ENCODE measurements around the gene CD40LG. TPM values are rescaled to one million over a fixed set of nuclear protein-coding genes. Genes with fewer than 3 reads are reported as not detected.

Gene CD40LG
- total RNA-seq, 1 experiment from 2014 or later, result not detected

DNA sequence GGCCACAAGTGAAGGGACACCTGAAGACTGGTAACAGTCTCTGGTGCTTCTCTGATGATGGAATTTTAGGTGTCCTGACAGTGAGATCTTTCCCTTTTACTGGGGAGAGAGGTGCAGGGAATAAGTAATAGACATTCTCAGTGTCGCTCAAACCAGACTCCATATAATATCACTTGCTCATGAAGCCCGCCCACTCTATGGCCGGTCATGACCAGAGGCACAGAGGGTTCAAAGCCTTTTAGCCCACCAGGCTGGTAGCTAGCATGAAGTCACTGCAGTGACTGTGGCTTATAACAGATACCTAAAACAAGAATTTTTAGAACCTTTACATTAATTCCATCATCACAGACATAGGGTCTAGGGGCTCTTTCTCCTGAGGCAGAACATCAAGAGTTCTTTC, 2.9 kb downstream of the CD40LG start:
- DNase-seq (ENCODE audit: low read depth), result no peak

DNA sequence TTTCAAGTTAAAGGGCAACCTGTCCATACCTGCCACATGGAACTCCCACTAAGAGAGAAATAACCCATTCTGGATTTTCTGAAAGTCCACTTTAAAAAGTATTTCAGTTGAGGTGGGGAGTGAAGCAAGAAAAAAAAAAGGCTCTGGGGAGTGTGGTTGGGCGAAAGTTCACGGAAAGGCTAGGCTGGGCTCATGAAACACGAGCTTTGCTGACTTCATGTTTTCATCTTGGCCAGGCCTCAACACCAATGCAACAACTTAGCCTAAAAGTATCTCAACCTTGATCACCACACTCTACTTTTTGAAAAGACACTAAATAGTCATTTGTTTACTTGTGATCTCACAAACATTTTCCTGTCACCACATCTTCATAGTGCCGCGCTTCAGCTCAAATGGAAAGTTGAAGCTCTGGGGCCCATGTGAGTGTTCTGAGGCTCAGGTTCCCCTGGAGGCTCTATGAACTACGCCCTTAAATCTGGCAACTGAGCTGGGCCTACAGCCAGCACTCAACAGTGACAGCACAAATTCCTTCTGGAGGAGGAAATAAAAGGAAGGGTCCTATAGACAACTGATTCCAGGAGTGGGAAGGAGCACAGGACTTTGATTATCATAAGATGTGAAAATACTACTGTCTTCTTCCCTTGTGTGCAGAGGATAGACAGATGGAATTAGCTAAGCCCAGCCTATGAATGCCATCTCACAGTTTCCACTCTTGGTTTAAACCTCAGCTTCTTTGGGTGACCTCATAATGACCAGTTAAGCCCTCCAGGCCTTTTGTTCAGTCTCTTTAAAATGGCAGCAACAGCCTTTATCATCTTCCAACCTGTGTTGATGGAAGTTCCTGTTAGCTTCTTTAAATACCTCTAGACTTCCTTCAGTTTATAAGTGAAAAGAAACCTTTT, 5.1 kb downstream of the CD40LG start:
- DNase-seq (ENCODE audit: low read depth), result no peak

DNA sequence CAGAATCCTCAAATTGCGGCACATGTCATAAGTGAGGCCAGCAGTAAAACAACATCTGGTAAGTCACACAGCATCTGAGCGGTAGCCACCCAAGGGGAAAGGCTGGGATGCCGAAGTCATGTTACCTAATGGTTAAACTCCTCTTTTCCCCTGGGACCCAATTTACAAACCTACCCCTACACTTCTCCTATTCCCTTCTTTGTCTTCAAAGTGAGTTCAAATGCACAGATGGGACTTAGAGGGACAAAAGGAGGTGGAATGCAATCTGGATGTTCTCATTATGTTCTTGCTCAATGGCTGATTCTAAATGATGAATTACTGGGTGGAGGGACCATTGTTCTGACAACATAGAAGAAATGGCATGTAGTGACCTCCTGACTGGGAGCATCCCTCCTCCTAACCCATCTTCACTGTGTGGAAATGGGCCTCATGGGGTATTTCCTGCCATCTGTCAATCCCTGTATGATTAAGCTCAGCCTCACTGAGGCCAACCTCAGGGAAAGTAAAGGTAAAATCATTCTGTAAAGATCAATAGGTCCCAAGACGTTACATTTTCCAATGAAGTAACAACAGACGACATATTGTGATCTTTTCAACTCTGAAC, 8.5 kb downstream of the CD40LG start:
- DNase-seq (ENCODE audit: low read depth), result no peak

DNA sequence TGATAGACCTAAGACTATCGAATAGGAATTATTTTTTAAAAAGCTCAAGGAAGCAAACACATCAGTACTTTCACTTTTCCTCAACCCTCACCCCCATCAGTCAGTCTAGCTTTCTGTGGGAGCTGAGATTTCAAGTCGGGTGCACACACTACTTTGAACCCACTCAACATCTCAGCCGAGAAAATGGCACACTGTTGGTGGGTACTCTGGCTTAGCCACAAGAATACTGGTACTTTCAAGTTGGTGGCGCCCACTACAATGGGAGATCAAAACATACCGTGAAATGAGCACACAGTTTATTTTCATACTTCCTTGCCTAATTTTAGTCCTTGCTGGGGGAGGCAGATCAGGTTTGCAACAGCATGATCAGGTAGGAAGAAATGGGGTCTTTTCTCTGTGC, 10.2 kb downstream of the CD40LG start:
- DNase-seq (ENCODE audit: low read depth), result no peak

DNA sequence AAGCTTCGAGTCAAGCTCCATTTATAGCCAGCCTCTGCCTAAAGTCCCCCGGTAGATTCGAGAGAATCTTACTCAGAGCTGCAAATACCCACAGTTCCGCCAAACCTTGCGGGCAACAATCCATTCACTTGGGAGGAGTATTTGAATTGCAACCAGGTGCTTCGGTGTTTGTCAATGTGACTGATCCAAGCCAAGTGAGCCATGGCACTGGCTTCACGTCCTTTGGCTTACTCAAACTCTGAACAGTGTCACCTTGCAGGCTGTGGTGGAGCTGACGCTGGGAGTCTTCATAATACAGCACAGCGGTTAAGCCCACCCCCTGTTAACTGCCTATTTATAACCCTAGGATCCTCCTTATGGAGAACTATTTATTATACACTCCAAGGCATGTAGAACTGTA, 11.2 kb downstream of the CD40LG start:
- no peak for DNase-seq (ENCODE audit: low read depth)

DNA sequence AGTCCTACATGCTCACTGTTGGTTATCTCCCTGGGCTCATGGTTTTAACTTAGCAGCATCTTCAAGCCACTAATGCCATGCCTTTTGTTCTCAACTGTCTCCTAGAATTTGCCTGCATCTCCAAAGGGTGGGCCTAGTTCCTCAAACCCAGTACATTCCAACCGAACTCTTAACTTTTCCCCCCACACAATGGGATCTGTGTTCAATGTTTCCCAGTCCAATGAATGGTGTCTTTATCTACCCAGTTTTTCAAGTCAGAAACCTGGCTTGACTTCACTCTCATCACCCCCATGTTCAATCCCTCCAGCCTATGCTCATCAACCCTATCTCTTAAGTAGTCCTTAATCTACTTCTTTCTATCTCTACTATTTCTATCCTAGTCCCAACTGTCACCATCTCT, 12.9 kb downstream of the CD40LG start:
- no peak for DNase-seq (ENCODE audit: low read depth)

DNA sequence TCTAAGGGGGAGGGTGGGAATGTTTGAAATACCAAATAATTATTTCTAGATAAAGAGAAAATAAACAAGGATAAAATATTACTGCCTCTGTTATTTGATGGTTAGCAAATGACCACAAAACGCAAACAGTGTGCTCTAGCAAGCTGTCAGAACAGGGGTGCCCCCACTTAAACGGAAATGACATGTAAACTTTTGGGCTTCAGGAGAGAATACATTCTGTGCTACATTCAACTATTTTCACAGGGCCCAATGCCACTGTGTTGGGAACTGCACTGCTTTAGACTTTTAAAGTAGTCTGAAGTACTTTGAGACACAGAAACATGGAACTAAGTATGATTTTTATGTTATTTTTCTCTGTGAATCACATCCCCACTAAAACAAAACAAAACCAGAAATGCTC, 14.1 kb downstream of the CD40LG start:
- DNase-seq (ENCODE audit: low read depth), result no peak

DNA sequence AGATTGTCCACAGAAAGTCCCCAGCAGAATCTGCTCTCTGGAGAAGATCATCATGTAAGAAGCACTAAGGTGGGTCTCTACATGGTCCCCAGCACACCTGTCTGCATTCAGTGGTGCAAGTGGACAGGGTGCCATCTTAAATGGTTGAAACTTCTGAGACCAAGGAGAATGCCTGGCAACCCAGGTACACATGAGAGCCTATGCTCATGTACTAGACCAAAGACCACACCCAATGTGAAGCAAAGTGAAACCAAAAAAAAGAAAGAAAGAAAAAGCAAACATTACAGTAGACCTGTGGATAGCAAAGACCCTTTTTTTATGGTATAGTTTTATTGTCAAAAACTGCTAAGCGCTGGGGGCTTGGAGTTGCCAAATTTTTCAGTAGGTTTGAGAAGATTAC, 15.0 kb downstream of the CD40LG start:
- no peak for DNase-seq (ENCODE audit: low read depth)

DNA sequence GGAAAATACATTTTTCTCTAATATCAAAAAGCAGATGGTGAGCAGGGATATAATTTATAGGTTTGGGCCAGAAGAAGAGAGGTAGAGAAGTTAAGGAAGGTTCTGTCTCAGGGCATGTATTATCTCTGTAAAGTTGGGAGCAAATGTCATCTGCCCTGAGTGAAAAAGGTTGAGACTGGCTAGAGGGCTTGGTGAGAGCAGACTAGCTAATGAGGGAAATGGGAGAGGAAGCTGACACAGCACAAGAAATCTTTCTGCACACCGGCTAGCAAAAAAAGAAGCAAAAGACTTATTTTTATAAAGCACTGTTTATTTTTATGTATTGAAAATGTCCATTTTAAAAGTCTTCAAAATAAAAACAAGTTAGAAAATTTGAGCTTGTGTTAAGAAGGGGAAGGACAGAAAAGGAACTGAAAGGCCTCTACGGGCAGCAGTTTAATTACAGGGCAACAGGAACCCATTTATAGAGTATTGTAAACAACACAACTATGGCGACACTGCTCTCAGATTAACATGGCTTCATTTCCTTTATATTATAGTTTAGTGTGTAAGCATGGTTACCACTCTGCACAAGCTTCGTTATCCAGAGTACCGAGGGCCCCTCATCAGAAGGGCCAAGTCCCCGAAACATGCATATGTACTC, 17.4 kb downstream of the CD40LG start:
- DNase-seq (ENCODE audit: low read depth), result no peak

DNA sequence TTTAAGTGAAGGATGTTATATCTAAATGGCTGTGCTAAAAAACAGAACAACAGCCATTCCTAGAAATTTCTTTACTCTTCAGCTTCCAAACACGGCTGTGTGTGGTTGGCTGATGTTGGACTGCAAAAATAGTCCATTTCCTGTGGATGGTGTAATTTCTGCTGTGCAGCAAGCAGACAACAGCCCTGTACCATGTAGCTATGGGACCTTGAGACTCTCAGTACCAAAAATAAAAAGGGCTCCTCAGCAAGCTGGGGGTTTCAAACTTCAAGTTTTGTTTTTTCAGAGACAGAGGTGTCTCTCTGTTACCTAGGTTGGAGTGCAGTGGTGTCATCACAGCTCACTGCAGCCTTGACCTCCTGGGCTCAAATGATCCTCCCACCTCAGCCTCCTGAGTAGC, 18.1 kb downstream of the CD40LG start:
- DNase-seq (ENCODE audit: low read depth), result no peak

DNA sequence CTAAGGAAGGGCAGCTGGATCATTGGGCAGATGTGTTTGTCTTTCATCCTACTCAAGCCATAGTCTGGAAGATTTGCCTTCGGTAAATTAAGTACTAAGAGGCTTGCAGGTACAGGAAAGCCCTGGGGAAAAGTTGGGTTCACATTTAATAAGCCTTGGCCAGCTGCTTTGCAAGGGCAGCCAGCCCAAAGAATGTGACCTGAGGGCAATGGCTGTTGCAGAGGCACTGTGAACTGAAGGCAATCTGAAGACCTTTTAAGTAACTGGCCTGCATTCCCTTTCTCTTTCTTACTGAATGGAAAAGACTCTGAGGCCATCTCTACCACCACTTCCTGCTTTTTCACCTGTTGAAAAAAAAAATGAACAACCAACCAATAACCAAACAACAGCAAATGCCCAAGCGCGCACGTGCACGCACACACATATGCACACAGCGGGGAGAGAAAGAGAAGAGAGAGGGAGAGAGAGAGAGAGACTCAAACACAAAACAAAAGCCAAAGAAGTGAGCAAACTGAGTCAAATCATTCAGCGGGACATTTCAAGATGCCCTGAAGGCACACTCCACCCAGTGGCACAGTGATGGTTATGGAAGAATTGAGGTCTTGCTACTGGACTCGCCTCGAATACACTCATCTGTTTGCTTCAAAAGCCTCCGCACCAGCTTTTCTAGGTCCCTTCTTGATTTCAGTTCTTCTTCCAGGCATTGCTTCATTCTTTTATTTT, 19.6 kb downstream of the CD40LG start:
- no peak for DNase-seq (ENCODE audit: low read depth)

DNA sequence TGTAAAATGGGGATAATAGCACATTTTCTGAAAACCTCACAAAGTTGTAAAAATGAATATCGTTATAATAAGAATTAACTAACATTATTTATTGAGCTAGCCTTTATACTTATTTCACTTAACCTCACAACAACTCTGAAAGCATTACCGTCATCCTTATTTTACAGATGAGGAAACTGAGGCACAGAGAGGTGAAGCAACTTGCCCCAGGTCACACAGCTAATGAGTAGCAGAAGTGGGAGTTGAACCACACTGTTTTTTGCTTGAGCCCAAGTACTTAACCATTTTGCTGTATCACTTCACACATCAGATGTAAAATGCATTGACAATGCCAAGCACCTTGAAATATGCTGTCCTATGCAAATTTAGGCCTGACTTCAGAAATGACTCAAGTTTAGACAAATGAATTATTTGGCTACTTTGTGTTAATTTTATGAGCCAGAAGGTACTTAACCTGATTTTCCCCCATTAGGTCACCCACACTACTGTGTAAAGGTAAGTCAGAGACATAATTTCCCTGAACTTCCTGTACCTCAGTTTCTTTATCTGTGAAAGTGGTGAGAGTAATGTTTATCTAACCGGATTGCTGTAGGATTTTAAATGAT, 23.1 kb downstream of the CD40LG start:
- DNase-seq (ENCODE audit: low read depth), result no peak

DNA sequence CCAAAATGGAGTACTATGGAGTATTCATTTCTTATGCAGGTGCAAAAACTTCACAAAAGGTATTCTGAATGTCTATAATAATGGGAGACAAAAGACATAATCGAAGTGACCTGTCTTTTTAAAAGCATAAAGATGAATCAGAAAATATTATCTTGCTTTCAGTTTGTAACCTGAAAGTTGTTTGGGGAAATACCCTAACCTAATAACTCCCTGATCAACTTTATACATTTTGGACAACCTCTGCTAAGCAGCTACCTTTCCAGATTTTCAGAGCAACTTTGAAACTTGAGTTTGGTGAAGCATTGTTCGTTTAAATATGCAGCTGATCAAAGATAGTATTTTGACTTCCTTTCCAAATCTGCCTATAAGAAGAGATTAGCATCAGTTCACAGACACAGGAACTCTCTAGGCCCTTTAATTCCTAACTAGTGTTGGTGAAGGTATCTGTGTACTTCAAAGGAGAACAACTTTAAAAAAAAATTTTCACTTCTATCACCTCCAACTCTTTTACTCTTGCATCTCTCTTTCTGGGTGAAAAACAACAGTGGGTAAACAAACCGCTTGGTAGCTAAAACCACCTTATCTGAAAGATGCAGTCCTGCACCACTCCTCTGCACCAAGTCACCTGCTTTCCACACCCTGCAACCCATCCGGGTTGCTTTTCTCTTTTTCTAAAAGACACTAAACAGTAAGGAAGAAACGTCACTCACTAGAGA, 26.5 kb downstream of the CD40LG start:
- no peak for DNase-seq (ENCODE audit: low read depth)

DNA sequence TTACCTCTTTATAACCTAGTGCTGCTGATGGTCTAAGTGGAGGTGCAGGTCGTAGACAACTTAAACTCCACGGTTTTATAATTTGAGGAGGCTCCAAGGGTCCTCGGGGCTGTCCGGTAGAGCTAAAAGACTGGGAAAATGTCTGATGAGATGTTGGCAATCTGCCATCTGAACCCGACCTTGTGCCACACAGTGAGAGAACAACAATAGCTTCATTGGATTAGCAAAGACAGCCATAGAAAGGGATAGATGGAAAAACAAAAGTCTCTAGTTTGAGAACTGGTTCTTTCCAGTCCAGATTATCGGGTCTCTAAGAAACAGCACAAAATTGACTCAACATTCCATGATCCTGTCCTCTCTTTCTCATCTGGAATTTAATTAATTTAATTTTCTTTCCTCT, 31.6 kb downstream of the CD40LG start:
- no peak for DNase-seq (ENCODE audit: low read depth)

DNA sequence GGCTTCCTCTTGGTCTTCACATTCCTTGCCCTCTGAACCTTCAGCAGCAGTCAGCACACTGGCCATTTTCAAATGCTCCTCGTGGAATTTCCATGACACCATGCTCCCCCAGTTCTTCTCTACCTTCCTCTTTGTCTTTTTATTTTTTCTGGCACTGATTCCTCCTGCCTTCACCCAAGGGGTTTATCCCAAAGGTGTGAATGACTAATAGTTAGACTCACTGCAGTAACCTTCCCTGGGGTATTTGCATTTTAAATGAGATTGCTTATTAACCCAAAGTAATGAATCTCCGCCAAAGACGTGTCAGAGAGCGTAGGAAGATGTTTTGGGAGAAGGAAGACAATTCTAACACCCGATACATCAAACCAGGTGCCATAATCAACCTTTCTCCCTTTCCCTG, 36.2 kb downstream of the CD40LG start:
- no peak for DNase-seq (ENCODE audit: low read depth)

DNA sequence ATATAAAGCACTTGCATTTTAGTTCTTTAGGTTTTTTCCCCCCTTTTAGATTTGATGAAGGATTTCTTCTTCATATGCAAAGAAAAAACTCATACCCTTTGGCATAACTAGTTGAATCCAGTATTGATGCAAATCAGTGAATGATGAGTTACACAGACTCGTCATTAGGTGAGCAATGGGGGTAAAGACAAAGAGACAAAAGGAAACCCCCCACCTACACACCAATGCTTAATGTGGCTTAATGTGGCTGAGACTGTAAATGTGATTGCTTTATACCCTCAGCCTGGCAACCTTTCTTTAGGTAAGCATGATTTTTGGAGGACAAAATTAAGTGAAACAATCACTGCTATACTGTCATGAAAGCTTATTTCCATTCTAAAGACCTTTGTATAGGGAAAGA, 39.5 kb downstream of the CD40LG start:
- DNase-seq (ENCODE audit: low read depth), result no peak

DNA sequence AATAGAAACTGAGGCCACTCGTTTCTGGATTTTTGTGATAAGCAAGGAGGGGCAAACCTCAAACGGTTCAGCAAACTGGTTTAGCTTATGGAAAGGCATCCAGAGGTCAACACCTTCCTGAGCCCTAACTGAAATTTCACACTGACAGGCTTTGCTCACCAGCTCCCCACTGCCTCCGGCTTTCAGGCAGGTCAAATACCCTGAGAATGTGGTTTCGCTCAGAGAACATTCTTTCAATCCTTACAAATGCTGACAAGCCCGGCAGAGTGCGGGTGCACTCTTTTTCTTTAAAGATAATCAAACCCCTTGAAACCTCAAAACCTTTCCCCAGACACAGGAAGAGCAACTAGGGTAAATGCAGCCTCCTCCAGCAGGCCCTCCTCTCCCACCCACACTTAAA, 41.5 kb downstream of the CD40LG start:
- no peak for DNase-seq (ENCODE audit: low read depth)

DNA sequence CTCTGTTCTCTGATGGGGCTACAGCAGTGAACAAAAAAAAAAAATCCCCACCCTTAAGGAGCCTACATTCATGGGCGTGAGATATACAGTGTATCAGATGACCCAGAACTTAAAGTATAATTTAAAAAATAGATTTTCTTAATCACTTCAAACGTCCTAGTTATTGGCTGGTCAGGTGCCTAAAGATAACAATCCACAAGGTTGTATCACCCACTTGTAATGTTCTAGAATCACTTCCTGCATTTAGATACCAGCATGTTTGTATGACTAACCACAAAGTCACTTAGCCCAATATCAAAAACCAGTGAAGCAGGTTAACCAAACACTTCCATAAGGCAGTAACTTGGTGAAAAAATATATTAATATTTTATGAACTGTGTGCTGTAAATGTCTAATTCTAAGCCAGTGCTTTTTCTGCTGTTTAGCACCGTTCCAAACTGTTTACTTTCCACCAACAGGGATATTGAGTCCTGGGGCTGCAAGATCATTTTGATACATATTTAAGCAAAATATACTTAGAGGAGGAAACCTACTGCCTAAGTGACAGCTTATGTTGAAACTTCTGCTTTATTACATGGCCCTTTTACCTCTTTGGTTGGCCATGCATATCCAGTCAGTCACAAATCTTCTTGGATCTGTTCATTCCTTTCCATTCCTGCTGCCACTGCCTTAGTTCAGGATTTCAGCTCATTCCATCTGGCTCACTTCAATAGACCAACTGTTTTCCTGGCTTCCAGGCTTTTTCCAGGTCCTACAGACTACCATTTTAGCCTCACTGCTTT, 43.3 kb downstream of the CD40LG start:
- peak; percentile 14 for DNase-seq (ENCODE audit: low read depth)

DNA sequence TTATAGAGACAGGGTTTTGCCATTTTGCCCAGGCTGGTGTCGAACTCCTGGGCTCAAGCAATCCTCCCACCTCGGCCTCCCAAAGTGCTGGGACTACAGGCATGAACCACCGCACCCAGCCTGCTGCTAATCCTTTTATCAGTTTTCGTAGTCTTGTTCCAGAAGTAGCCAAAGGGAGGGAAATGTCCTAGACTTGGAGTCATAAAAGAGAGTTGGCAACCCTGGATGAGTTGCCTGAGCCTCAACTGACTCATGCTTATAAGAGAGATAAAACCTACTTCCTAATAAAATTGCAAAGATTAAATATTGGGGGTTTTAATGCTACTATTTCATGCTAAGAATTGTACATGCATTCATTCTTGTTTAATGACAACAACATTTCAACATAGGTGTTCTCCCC, 44.3 kb downstream of the CD40LG start:
- DNase-seq (ENCODE audit: low read depth), result no peak

DNA sequence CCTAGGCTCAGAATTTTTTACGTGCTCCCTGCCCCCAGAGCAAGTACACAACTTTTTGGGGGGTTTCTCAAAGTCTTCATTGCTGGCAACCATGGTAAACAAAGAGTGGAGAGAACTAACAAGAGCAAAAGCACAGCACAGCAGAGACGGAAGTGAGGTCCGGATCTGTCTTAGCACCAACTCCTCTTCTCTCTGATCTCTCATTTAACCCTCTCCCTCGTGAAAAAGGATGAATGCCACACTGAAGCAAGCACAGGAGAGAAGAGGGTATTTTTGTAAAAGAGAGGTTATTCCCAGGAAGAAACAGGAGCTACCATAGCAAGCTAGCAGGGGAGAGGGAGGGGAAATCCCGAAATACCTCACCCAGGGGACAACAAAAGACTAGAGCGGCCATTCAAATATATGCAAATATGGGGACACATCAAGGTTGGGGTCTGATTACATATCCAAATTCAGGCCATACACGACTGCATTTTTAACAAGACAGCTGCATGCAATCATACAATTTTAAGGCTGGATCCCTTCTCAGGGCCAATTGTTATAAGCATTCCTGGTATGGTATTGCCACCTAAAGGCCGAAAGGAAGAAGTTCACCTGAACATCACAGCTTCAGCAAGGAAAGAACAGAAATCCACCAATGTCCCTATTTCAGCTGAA, 46.6 kb downstream of the CD40LG start:
- peak; percentile 26 for DNase-seq (ENCODE audit: low read depth)

Measured in Daoy (cell line).